Osteocyte (in vitro differentiated cells): Measurements from ENCODE around the gene SGPL1. TPM values are rescaled to one million over a fixed set of nuclear protein-coding genes. Genes with fewer than 3 reads are reported as not detected.

Source experiments
- DNase-seq: peaks from one replicate; pipeline ENCODE4 v3.0.0; 2021; ENCODE audit warnings: mixed read lengths; ENCODE audit not compliant: unreplicated experiment; ENCODE audit errors: extremely low spot score
- H3K27ac Mint-ChIP-seq: one replicate; pipeline ENCODE4 v1.8.0; 2021; ENCODE audit warnings: mild to moderate bottlenecking, mixed read lengths; ENCODE audit not compliant: unreplicated experiment
- H3K27me3 Mint-ChIP-seq: one replicate; pipeline ENCODE4 v1.8.0; 2021; ENCODE audit warnings: mixed read lengths; ENCODE audit not compliant: unreplicated experiment
- H3K36me3 Mint-ChIP-seq: one replicate; pipeline ENCODE4 v1.8.0; 2021; ENCODE audit warnings: mixed read lengths; ENCODE audit not compliant: unreplicated experiment
- H3K4me1 Mint-ChIP-seq: one replicate; pipeline ENCODE4 v1.8.0; 2021; ENCODE audit warnings: mixed read lengths; ENCODE audit not compliant: unreplicated experiment
- H3K4me3 Mint-ChIP-seq: one replicate; pipeline ENCODE4 v1.8.0; 2021; ENCODE audit warnings: mild to moderate bottlenecking, moderate library complexity, mixed read lengths; ENCODE audit not compliant: unreplicated experiment
- H3K9me3 Mint-ChIP-seq: one replicate; pipeline ENCODE4 v1.8.0; 2021; ENCODE audit warnings: mixed read lengths; ENCODE audit not compliant: unreplicated experiment
- total RNA-seq: library from RNA; stranded (reverse); gene quantifications from 2 replicates; pipeline ENCODE4 v1.2.1, GENCODE V29; 2021
- TF ChIP-seq, protein P1 (sequence below): fragments of 200-600 bp; sonication (generic); IDR thresholded peaks from 2 replicates; pipeline ENCODE4 v1.5.0; 2021; ENCODE audit warnings: antibody characterized with exemption, mild to moderate bottlenecking, moderate library complexity

The SGPL1 gene
- total RNA-seq, 1 donor from 2014 or later = 58.1 TPM

GRCh38 chr10:70843333-70843732, 27.6 kb downstream of the SGPL1 start:
- Mint-ChIP-seq H3K27ac (no peak overlapping the region), H3K4me1 (peaks cover 5% of the 10 kb centered on the region), H3K4me3 (no peak overlapping the region), H3K36me3 (peaks cover 48% of the 10 kb centered on the region), H3K9me3 (no peaks in the 10 kb centered on the region), H3K27me3 (no peaks in the 10 kb centered on the region)
- TF ChIP-seq, protein P1, sequence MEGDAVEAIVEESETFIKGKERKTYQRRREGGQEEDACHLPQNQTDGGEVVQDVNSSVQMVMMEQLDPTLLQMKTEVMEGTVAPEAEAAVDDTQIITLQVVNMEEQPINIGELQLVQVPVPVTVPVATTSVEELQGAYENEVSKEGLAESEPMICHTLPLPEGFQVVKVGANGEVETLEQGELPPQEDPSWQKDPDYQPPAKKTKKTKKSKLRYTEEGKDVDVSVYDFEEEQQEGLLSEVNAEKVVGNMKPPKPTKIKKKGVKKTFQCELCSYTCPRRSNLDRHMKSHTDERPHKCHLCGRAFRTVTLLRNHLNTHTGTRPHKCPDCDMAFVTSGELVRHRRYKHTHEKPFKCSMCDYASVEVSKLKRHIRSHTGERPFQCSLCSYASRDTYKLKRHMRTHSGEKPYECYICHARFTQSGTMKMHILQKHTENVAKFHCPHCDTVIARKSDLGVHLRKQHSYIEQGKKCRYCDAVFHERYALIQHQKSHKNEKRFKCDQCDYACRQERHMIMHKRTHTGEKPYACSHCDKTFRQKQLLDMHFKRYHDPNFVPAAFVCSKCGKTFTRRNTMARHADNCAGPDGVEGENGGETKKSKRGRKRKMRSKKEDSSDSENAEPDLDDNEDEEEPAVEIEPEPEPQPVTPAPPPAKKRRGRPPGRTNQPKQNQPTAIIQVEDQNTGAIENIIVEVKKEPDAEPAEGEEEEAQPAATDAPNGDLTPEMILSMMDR = no peak
- no peak for DNase-seq

- TF ChIP-seq, protein P1 = no peak
- Mint-ChIP-seq H3K27me3 (no peaks in the 10 kb centered on the region), H3K9me3 (no peaks in the 10 kb centered on the region), H3K4me1 (peaks cover 5% of the 10 kb centered on the region), H3K27ac (no peak overlapping the region), H3K4me3 (no peak overlapping the region), H3K36me3 (peaks cover 50% of the 10 kb centered on the region)
- DNase-seq = no peak
Observed at GRCh38 chr10:70843776-70844489, 28.2 kb downstream of the SGPL1 start.

DNA sequence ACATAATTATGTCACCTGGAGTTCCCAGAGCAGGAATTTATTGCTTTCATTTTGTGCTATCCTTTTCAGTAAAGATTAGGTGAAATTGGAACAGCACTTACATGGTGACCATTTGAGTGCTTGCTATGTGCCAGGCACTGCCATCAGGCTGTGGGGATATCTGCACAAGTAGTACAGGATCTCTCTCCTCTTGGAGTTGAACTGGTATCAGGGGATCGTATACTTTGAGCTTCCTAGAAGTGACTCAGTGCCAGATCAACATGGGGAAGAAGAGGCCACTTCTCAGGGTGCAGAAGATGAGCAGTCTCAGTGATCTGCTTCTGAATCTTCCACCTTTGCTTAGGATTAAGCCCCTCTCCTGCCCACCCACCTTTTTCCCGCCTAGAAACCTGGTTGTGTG, 29.5 kb downstream of the SGPL1 start:
- H3K36me3 Mint-ChIP-seq = peaks cover 43% of the 10 kb centered on the region

GRCh38 chr10:70845816-70846215, 30.1 kb downstream of the SGPL1 start:
- H3K9me3 Mint-ChIP-seq = no peaks in the 10 kb centered on the region
- DNase-seq = no peak
- peaks cover 46% of the 10 kb centered on the region for H3K36me3 Mint-ChIP-seq
- no peak overlapping the region for H3K27ac Mint-ChIP-seq
- TF ChIP-seq, protein P1 = no peak
- H3K4me1 Mint-ChIP-seq = peaks cover 19% of the 10 kb centered on the region
- no peaks in the 10 kb centered on the region for H3K27me3 Mint-ChIP-seq
- H3K4me3 Mint-ChIP-seq = no peak overlapping the region

More for the DNA sequence above, 29.5 kb downstream of the SGPL1 start:
- TF ChIP-seq, protein P1 = no peak
- Mint-ChIP-seq H3K4me1 (peaks cover 16% of the 10 kb centered on the region), H3K4me3 (no peak overlapping the region), H3K27ac (no peak overlapping the region), H3K9me3 (no peaks in the 10 kb centered on the region), H3K27me3 (no peaks in the 10 kb centered on the region)
- no peak for DNase-seq

GRCh38 chr10:70846795-70847194, 31.0 kb downstream of the SGPL1 start:
- H3K27me3 Mint-ChIP-seq = no peaks in the 10 kb centered on the region
- H3K36me3 Mint-ChIP-seq = peaks cover 47% of the 10 kb centered on the region
- H3K4me3 Mint-ChIP-seq = no peak overlapping the region
- DNase-seq = no peak
- H3K4me1 Mint-ChIP-seq = peaks cover 19% of the 10 kb centered on the region
- H3K9me3 Mint-ChIP-seq = no peaks in the 10 kb centered on the region
- TF ChIP-seq, protein P1 = no peak
- no peak overlapping the region for H3K27ac Mint-ChIP-seq
